WTC11 (cell line): Measurements from ENCODE around the gene DNMT3A. TPM values are rescaled to one million over a fixed set of nuclear protein-coding genes. Genes with fewer than 3 reads are reported as not detected.

Source experiments
- ATAC-seq: fragments of 200-7000 bp; cut with Tn5 transposase; 2 replicates; pipeline ENCODE4 v1.10.0; 2021; ENCODE audit warnings: mild to moderate bottlenecking, moderate library complexity
- CTCF ChIA-PET: fragments of 300-600 bp; sonication (Branson Sonifier 250); formaldehyde crosslinking; loops from one replicate; lab custom pipeline; 2021; ENCODE audit warnings: antibody characterized with exemption; lab: Charles Lee
- POLR2A ChIA-PET: fragments of 350-600 bp; sonication (Branson Sonifier 250); formaldehyde crosslinking; loops from one replicate; lab custom pipeline; 2021; ENCODE audit warnings: antibody characterized with exemption; lab: Charles Lee
- DNase-seq: peaks from one replicate; pipeline ENCODE4 v3.0.0; 2021; ENCODE audit warnings: low spot score
- H3K27ac Mint-ChIP-seq: 2 replicates; pipeline ENCODE4 v1.8.0; 2021; ENCODE audit warnings: mixed read lengths
- H3K27me3 Mint-ChIP-seq: 2 replicates; pipeline ENCODE4 v1.8.0; 2021; ENCODE audit warnings: low read depth, mild to moderate bottlenecking, moderate library complexity, mixed read lengths
- H3K36me3 Mint-ChIP-seq: 2 replicates; pipeline ENCODE4 v1.8.0; 2021; ENCODE audit warnings: mixed read lengths
- H3K4me1 Mint-ChIP-seq: 2 replicates; pipeline ENCODE4 v1.8.0; 2022; ENCODE audit warnings: mixed read lengths
- H3K4me3 Mint-ChIP-seq: 2 replicates; pipeline ENCODE4 v1.8.0; 2021; ENCODE audit warnings: mild to moderate bottlenecking, moderate library complexity, mixed read lengths
- H3K9me3 Mint-ChIP-seq: 2 replicates; pipeline ENCODE4 v1.8.0; 2021; ENCODE audit warnings: mixed read lengths
- AR ChIP-seq: fragments of 250-450 bp; sonication (Bioruptor Pico); IDR thresholded peaks from 2 replicates; pipeline ENCODE4 v1.9.0; 2021; ENCODE audit warnings: mild to moderate bottlenecking
- CTCF ChIP-seq: fragments of 200-600 bp; IDR thresholded peaks from 2 replicates; pipeline ENCODE4 v1.8.0; 2022; ENCODE audit warnings: antibody characterized with exemption
- E2F1 ChIP-seq: sonication (generic); formaldehyde crosslinking; IDR thresholded peaks from 2 replicates; pipeline ENCODE4 v1.8.0; 2022; ENCODE audit warnings: mild to moderate bottlenecking, missing genetic modification reagents
- FOXJ3 ChIP-seq: sonication (generic); formaldehyde crosslinking; IDR thresholded peaks from 2 replicates; pipeline ENCODE4 v1.9.0; 2021; ENCODE audit warnings: missing genetic modification reagents, mild to moderate bottlenecking, borderline replicate concordance
- JUN ChIP-seq: sonication (generic); formaldehyde crosslinking; IDR thresholded peaks from 2 replicates; pipeline ENCODE4 v1.8.0; 2023; ENCODE audit warnings: mild to moderate bottlenecking, missing genetic modification reagents
- NR1H2 ChIP-seq: sonication (generic); formaldehyde crosslinking; IDR thresholded peaks from 2 replicates; pipeline ENCODE4 v1.9.0; 2021; ENCODE audit warnings: mild to moderate bottlenecking, moderate library complexity, missing genetic modification reagents
- PREB ChIP-seq: sonication (generic); formaldehyde crosslinking; IDR thresholded peaks from 2 replicates; pipeline ENCODE4 v1.8.1; 2022; ENCODE audit warnings: mild to moderate bottlenecking, missing genetic modification reagents, moderate library complexity, borderline replicate concordance
- ZNF219 ChIP-seq: sonication (generic); formaldehyde crosslinking; IDR thresholded peaks from 2 replicates; pipeline ENCODE4 v1.8.0; 2023; ENCODE audit warnings: missing genetic modification reagents, mild to moderate bottlenecking, borderline replicate concordance
- ZNF281 ChIP-seq: sonication (generic); formaldehyde crosslinking; IDR thresholded peaks from 2 replicates; pipeline ENCODE4 v1.8.0; 2023; ENCODE audit warnings: mild to moderate bottlenecking, missing genetic modification reagents
- ZSCAN18 ChIP-seq: fragments of 250-450 bp; sonication (Bioruptor Pico); IDR thresholded peaks from 2 replicates; pipeline ENCODE4 v2.1.2; 2022; ENCODE audit warnings: mild to moderate bottlenecking, moderate library complexity
- total RNA-seq: library from RNA; stranded (reverse); gene quantifications from 3 replicates; pipeline ENCODE4 v1.2.3, GENCODE V29; 2021

Gene DNMT3A
- total RNA-seq, 1 experiment from 2014 or later: 154 TPM

GRCh38 chr2:25324251-25324650, 17.5 kb downstream of the DNMT3A start (continued):
- TF ChIP-seq ZSCAN18 (CRISPR knock-in tag): no peak
- TF ChIP-seq PREB (CRISPR knock-in tag): no peak
- TF ChIP-seq ZNF281 (CRISPR knock-in tag): no peak
- no peak for TF ChIP-seq NR1H2 (CRISPR knock-in tag)
- no peak for TF ChIP-seq JUN (CRISPR knock-in tag)
- TF ChIP-seq E2F1: no peak

GRCh38 chr2:25323610-25324189, 18.0 kb downstream of the DNMT3A start:
- TF ChIP-seq FOXJ3 (CRISPR knock-in tag) (no peak), CTCF (no peak), ZNF219 (CRISPR knock-in tag) (no peak), E2F1 (no peak), AR (CRISPR knock-in tag) (no peak)
- ATAC-seq (no peak), DNase-seq (no peak)
- ChIA-PET CTCF (interaction anchor here (1.0 to 2.5 kb wide), 8 partner anchors 9 to 341 kb away, joined by 3 to 14 read pairs (median 4); no protein-coding TSS in a partner anchor), POLR2A (interaction anchor here (0.5 to 1.2 kb wide), 3 partner anchors 9 to 124 kb away, joined by 3 to 8 read pairs (median 3); no protein-coding TSS in a partner anchor)
- peaks cover 13% of the 10 kb centered on the region for H3K9me3 Mint-ChIP-seq
- H3K4me1 Mint-ChIP-seq: peaks cover 20% of the 10 kb centered on the region
- peaks cover 14% of the 10 kb centered on the region for H3K36me3 Mint-ChIP-seq
- H3K4me3 Mint-ChIP-seq: no peak overlapping the region
- no peak overlapping the region for H3K27ac Mint-ChIP-seq
- H3K27me3 Mint-ChIP-seq: no peaks in the 10 kb centered on the region
